Nucleus accumbens (tissue), 56 donors: ENCODE measurements around the gene ATP6AP2.

Experiments
- DNase-seq, 56 donors: peaks; one replicate each; lab custom pipeline; 2025; lab: John Stamatoyannopoulos, UW

ATP6AP2 gene

DNA sequence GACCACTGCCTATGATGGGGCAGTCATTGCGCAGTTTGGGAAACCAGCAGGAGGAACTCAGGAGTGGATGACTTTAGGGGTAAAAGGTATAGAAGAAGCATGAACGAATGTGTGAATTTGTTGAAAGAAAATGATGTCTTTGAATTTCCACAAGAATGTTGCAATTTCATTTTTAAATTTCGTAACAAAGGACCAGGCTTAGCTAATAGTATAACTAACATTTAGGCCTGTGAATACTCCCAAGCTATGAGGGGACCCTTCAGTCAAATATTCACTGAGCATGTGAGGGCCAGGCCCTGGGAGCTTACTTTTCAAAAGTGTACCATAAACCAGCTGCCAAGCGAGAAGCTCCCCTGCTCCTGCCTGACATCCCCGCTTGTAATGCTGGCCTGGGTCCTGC lies 47.7 kb downstream of the ATP6AP2 start:
- no peak for DNase-seq

GRCh38 chrX:40632199-40632598 lies 51.4 kb downstream of the ATP6AP2 start:
- DNase-seq: no peak

DNA sequence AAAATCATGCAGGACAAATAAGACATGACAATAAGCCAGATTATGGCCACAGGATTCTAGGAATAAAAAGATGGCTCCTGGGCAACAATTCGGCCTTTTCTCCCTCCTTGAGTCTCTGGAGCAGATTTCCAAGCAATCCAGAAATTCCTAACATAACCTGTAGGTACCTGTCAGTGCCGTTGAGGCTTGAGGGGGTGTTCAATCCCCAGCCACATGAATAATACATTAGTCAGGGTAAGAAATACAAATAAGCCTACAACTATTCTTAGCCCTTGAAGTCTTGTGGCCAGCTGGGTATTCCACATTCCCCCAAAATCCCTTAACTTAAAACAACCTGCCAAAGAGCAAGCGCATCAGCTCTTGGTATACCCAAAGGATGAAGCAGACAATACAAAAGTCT lies 56.9 kb downstream of the ATP6AP2 start:
- no peak for DNase-seq

DNA sequence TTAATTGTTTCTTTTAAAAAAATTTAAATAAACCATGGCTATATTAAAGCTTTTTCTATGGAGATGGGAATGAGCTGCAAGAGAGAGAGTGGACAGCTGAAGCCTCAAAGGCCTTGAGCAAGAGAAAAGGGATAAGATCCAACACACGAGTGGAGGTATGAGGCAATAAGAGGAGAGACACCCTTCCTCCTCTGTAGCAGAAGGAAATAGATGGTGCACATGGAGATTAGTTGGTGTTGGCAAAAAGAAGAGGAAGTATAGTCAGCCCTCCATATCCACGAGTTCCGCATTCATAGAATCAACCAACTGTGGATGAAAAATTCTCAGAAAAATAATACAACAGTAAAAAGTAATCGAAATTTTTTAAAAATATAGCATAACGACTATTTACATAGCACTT lies 63.4 kb downstream of the ATP6AP2 start:
- no peak for DNase-seq

DNA sequence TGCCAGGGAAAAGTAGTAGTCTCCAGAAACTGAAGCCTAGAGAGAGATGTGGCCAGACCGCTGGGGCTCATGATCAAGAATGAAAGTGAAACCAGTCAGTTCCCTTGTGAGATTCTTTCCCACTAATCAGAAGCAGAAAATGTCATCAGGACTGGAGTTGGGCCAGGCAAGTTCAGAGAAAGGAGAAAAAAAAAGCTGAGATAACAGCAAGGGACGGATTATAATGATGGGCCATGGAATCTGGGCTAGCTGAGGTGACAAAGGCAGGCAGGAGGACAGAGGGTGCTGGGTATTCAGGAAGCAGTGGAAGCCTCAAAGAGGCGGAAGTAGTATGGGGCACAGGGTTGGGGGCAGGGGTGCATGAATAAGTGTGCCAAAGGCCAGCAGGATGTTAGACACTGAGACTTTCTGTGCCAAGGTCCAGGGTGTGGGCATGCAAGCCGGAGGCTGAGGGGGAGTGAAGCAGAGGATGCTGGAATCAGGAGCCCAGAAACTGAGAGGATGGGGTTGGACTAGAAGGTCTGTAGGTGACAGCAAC lies 64.1 kb downstream of the ATP6AP2 start:
- DNase-seq: peak in 33 of 56 donors; percentile 0 to 45 (median 19)

DNA sequence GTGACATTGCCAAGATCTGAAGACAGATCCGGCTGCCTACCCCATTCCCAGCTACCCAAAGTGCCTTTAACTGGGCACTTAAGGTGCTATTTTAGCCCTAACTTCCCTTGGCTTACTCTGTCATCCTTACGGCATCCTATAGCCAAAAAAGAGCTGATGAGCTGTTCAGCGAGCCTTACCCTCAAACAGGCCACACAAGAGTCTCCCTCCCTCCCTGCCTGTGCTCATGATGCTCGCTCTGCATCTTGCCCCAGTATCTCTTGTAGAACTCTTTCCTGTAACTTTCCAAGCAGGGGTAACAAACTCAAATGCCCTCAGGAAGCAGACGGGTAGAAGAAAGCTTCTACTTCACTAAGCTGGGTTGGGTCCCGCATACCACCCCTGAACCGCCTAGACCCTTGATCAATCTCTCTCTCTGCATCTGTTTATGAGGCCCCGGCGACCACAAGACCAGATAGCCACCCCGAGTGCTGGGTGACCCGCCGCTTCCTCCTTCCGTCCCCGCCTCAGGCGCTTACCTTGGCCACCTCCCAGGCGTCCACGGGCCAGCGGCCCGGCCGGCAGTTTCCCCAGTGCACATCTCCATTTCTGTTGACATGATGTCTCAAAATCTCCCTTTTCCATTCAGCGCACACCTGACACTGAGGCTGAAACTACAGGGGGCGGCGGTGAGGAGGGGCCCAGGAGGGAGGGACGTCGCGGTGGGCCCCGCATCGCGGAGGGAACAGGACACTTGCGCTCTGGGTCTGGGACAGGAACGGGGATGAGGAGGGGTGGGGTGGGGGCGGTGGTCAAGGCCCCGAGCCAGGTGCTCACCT lies 65.9 kb downstream of the ATP6AP2 start:
- peak in 22 of 56 donors; percentile 0 to 54 (median 12) for DNase-seq

DNA sequence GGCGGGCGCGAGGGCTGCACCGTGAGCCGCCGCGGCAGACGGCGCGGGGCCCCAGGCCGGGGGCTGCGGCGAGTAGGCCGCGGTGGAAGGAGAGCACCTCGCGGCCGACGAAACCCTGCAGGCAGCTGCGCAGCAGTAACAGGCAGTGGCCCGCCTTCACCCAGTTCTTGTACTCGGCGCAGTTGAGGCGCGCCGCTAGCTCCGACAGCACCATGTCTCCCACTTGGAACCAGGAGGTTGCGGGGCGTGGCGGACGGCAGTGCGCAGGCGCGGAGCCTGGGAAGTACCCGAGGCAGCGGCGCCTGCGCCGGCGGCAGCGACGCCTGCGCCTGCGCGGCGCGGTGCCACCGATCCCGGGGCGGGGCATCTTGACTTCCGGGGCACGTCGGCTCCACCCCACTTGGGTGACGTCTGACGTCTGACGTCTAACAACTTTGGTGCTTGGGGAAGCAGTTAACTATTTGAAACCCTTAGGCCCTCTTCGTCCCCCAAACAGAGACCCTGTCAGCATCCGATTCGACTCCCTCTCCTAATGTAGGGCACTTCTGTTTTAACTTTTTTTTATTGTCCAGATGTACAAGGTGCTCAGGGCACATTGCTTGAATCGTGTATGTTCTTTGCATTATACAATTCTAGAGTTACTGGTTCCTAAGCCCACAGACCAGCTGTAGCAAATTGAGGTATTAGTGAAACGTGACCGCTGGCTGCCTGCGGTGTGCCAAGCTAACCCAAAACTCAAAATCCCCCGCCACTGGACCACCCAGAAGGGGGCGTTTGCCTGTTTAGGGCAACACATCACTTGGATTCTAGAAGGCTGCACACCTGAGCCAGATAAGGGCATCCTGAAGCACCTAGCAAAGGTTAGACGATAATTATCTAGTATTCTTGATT lies 66.8 kb downstream of the ATP6AP2 start, which contains the start of gene CXorf38:
TSS of gene CXorf38 (minus strand) at position 255 of the 891 bp plus-strand sequence. CDS start at position 214, 41 bp downstream.
- peak in 55 of 56 donors; percentile 27 to 92 (median 81) for DNase-seq

DNA sequence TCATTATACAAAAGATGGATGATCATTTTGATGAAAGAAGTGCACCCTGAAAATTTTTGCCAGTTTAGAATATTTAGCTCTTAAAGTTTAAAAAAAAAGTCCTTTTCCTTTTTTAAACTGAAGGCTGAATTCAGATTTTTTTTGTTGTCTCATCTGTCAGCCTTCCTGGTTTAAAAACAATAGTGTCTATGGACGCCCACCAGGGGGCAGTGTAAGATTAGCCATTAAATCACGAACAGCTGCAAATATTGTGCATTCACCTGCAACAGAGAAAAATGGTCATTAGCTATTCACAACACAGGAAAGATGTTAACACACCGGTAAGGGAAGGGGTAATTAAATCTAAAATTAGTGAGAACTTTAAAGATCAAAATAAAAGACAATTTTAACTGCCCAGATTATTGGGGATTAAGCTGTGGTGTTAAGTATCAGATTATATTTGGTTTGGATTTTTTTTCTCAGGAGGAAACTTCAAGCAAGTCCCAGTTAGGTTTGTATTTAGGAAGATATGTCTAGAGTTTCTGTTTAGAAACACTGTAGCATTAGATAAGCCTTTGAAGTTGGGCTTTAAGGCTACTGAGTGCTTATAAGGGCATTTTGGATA lies 71.0 kb downstream of the ATP6AP2 start:
- peak in 44 of 56 donors; percentile 0 to 75 (median 23) for DNase-seq

DNA sequence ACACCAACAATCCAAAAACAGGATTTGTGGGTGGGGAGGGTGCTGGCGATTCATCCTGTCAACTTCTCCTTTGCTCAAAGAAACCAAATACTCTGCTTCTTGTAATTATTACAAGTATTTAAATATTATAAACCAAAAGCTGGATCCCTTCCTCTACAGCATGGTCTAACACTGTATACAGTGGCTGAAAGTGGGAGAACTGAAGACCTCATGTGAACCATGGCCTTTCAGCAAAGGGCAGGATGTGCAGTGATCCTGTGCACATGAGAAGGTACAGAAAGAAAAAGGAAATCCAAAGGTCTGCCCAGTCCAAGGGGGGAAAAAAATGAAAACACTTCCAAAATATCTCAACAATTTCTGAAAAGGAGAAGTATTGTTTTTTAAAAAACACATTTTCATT lies 71.9 kb downstream of the ATP6AP2 start:
- no peak for DNase-seq

DNA sequence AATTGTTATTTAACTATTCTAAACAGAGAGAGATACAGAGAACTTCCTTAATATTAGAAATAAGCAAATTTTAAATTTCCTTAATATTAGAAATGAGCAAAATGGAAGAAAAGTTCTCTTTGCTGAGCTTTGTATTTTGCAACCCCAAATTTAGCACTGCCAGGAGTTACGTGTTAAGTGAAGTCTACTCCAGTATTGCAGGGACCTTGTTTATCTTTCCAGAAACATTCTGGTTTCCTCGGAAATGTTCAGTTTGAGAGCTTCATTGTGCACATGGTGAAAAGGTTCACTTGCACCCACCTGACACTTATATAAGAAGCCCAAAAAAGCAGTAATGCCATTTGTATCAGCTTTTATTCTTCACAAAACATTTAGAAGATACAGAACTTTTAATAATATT lies 72.8 kb downstream of the ATP6AP2 start:
- DNase-seq: peak in 1 of 56 donors; percentile 7
